HepG2 (cell line): ENCODE measurements around the gene ATN1. TPM values are rescaled to one million over a fixed set of nuclear protein-coding genes. Genes with fewer than 3 reads are reported as not detected.

Source experiments
- ATAC-seq: fragments of 200-7000 bp; cut with Tn5 transposase; 3 replicates; pipeline ENCODE4 v1.9.1; 2020; ENCODE audit warnings: mild to moderate bottlenecking, moderate library complexity
- BruUV-seq: library from RNA; stranded (reverse); fragments of 400-500 nt; replicated peaks from 2 replicates; lab custom pipeline; 2021; lab: Mats Ljungman, UMichigan
- CTCF ChIA-PET: fragments of 300-600 bp; formaldehyde crosslinking; extraction: SDS; loops from one replicate; lab custom pipeline; 2021; ENCODE audit warnings: low total read pairs, inconsistent platforms, low intra/inter-chr PET ratio; lab: Yijun Ruan, JAX
- POLR2A ChIA-PET: fragments of 350-600 bp; sonication (Branson Sonifier 250); formaldehyde crosslinking; loops from one replicate; lab custom pipeline; 2020; ENCODE audit warnings: antibody characterized with exemption, inconsistent platforms; lab: Yijun Ruan, JAX
- DNase-seq: peaks from one replicate; pipeline ENCODE4 v3.0.0-alpha.2; 2015; ENCODE audit warnings: low spot score
- FAIRE-seq: peaks from 3 replicates; lab custom pipeline; 2011; peaks lifted over from hg19 to GRCh38; lab: Jason Lieb, UNC
- H2AFZ ChIP-seq: one replicate; pipeline ENCODE4 v1.6.1; 2011; ENCODE audit warnings: low read length, inconsistent platforms
- H3K27ac ChIP-seq: fragments of 300-600 bp; 3 replicates; pipeline ENCODE4 v1.8.0; 2011; ENCODE audit warnings: mixed run types, mild to moderate bottlenecking, mixed read lengths, low read length, inconsistent platforms; ENCODE audit not compliant: insufficient read depth; ENCODE audit errors: extremely low read length
- H3K27me3 ChIP-seq, 2 experiments: fragments of 200-600 bp in 1 of 2; 2 replicates in 1 of 2; 3 replicates in 1 of 2; pipeline versions ENCODE4 v1.6.0 to v1.8.0; 2011; ENCODE audit warnings: low read length in 2 of 2, mild to moderate bottlenecking in 2 of 2, moderate library complexity in 2 of 2, inconsistent platforms in 1 of 2; ENCODE audit not compliant: insufficient read depth in 2 of 2, control insufficient read depth in 1 of 2
- H3K36me3 ChIP-seq, 2 experiments: fragments of 200-600 bp in 1 of 2; replicated peaks in 1 of 2; 2 replicates in 1 of 2; 3 replicates in 1 of 2; pipeline versions ENCODE4 v1.5.1 to v1.8.0; 2011; ENCODE audit warnings: low read length in 2 of 2, inconsistent platforms in 1 of 2; ENCODE audit not compliant: insufficient read depth in 2 of 2, control insufficient read depth in 1 of 2
- H3K4me1 ChIP-seq: 2 replicates; pipeline ENCODE4 v1.5.1; 2012; ENCODE audit warnings: low read length, inconsistent platforms; ENCODE audit not compliant: insufficient read depth
- H3K4me2 ChIP-seq: 2 replicates; pipeline ENCODE4 v1.6.0; 2011; ENCODE audit warnings: low read depth, low read length, inconsistent platforms
- H3K4me3 ChIP-seq, 3 experiments: fragments of 200-600 bp in 1 of 3; sonication (generic), shearing (Covaris generic) in 1 of 3; replicated peaks in 1 of 3; 2 replicates each; pipeline ENCODE4 v1.5.1; 2011 to 2016; ENCODE audit warnings: low read length in 3 of 3, inconsistent platforms in 2 of 3, low read depth in 2 of 3, mild to moderate bottlenecking in 2 of 3, control low read depth in 1 of 3, mixed read lengths in 1 of 3; ENCODE audit not compliant: insufficient read depth in 1 of 3
- H3K79me2 ChIP-seq: one replicate; pipeline ENCODE4 v1.6.1; 2011; ENCODE audit warnings: low read length, inconsistent platforms; ENCODE audit not compliant: insufficient read depth
- H3K9ac ChIP-seq: 2 replicates; pipeline ENCODE4 v1.6.0; 2011; ENCODE audit warnings: mild to moderate bottlenecking, low read depth, low read length, inconsistent platforms; ENCODE audit not compliant: insufficient read depth
- H3K9me3 ChIP-seq: 2 replicates; pipeline ENCODE4 v1.5.1; 2012; ENCODE audit warnings: mild to moderate bottlenecking, low read length
- H4K20me1 ChIP-seq: 2 replicates; pipeline ENCODE4 v1.6.0; 2011; ENCODE audit warnings: inconsistent platforms, mild to moderate bottlenecking, low read length, moderate library complexity; ENCODE audit not compliant: insufficient read depth
- ARID2 ChIP-seq: sonication (generic); formaldehyde crosslinking; IDR thresholded peaks from 2 replicates; pipeline ENCODE4 v1.8.1; 2022; ENCODE audit warnings: mild to moderate bottlenecking, missing genetic modification reagents, borderline replicate concordance
- ETV5 ChIP-seq: IDR thresholded peaks from 2 replicates; pipeline ENCODE4 v1.6.1; 2018; ENCODE audit warnings: missing biosample characterization, missing genetic modification reagents, inconsistent platforms, borderline replicate concordance
- KAT7 ChIP-seq: IDR thresholded peaks from 2 replicates; pipeline ENCODE4 v1.6.1; 2018; ENCODE audit warnings: borderline replicate concordance, missing compliant biosample characterization
- NPAS2 ChIP-seq: sonication (generic); formaldehyde crosslinking; IDR thresholded peaks from 2 replicates; pipeline ENCODE4 v1.8.0; 2022; ENCODE audit warnings: mild to moderate bottlenecking, missing genetic modification reagents, borderline replicate concordance
- PITX1 ChIP-seq: sonication (generic); formaldehyde crosslinking; IDR thresholded peaks from 2 replicates; pipeline ENCODE4 v1.5.1; 2020; ENCODE audit warnings: mild to moderate bottlenecking, missing genetic modification reagents
- TAF1 ChIP-seq: sonication (generic); formaldehyde crosslinking; IDR thresholded peaks from 2 replicates; pipeline ENCODE4 v1.4.0; 2020; ENCODE audit warnings: missing genetic modification reagents
- TARDBP ChIP-seq: sonication (generic); formaldehyde crosslinking; IDR thresholded peaks from 2 replicates; pipeline ENCODE4 v1.8.0; 2022; ENCODE audit warnings: mild to moderate bottlenecking, missing genetic modification reagents
- ZBTB42 ChIP-seq: sonication (generic); formaldehyde crosslinking; IDR thresholded peaks from 2 replicates; pipeline ENCODE4 v1.5.0; 2020; ENCODE audit warnings: mild to moderate bottlenecking, missing genetic modification reagents
- ZNF879 ChIP-seq: sonication (generic); formaldehyde crosslinking; IDR thresholded peaks from 2 replicates; pipeline ENCODE4 v1.8.1; 2023; ENCODE audit warnings: missing genetic modification reagents
- WGBS: methylation state at CpG from one replicate; pipeline ENCODE4 v1.1.6; 2017; ENCODE audit warnings: low lambda C conversion rate; 5-methylcytosine and 5-hydroxymethylcytosine counted together
- in situ Hi-C: cut with HindIII; loops from 2 replicates; pipeline ENCODE4 v1.10.0; 2017; ENCODE audit warnings: low pct_unique_long_range_greater_than_20kb; ENCODE audit not compliant: extremely low pct_ligation_motif_present
- intact Hi-C: fragments of 100-400 bp; cut with micrococcal nuclease; formaldehyde crosslinking; loops from one replicate; pipeline ENCODE4 v1.10.0; 2022; ENCODE audit not compliant: unreplicated experiment
- polyA plus RNA-seq, 8 experiments: library from polyadenylated mRNA; depleted of rRNA in 3 of 8; stranded (reverse) in 7 of 8; unstranded in 1 of 8; fragments of >200 nt; fragmentation: Illumina TruSeq in 4 of 8; extraction: Trizol in 4 of 8; gene quantifications; 2 replicates each; pipeline versions ENCODE4 v1.2.1 to v1.2.3, GENCODE V29; 2011 to 2016; ENCODE audit warnings: low read depth in 4 of 8, missing spikeins in 1 of 8, mixed read lengths in 1 of 8; ENCODE audit not compliant: insufficient read depth in 1 of 8
- total RNA-seq, 5 experiments: library from RNA; depleted of rRNA; stranded (reverse); fragments of >200 nt; fragmentation: Illumina TruSeq; extraction: Trizol; gene quantifications; 2 replicates each; pipeline ENCODE4 v1.2.3, GENCODE V29; 2016; ENCODE audit warnings: low read depth in 1 of 5
- TF ChIP-seq, protein P1 (sequence below): sonication (generic); formaldehyde crosslinking; IDR thresholded peaks from 2 replicates; pipeline ENCODE4 v1.5.0; 2020; ENCODE audit warnings: missing genetic modification reagents, mild to moderate bottlenecking, borderline replicate concordance
- TF ChIP-seq, protein P2 (sequence below): sonication (generic); formaldehyde crosslinking; IDR thresholded peaks from 2 replicates; pipeline ENCODE4 v1.4.0; 2020; ENCODE audit warnings: missing genetic modification reagents, borderline replicate concordance
- TF ChIP-seq, protein P3 (sequence below): sonication (generic); formaldehyde crosslinking; conservative IDR thresholded peaks from 2 replicates; pipeline ENCODE4 v1.8.1; 2023; ENCODE audit warnings: missing genetic modification reagents
- TF ChIP-seq, protein P4 (sequence below): sonication (generic); formaldehyde crosslinking; IDR thresholded peaks from 2 replicates; pipeline ENCODE4 v1.8.0; 2023; ENCODE audit warnings: mild to moderate bottlenecking, missing genetic modification reagents
- TF ChIP-seq, protein P5 (sequence below): sonication (generic); formaldehyde crosslinking; IDR thresholded peaks from 2 replicates; pipeline ENCODE4 v1.5.0; 2020; ENCODE audit warnings: missing genetic modification reagents

The ATN1 gene
- total and polyA plus RNA-seq, 2 of the 13 experiments (the other 11 are each of a cell fraction or from before 2014, with no cell fraction given): 2.1 to 8.6 TPM

DNA sequence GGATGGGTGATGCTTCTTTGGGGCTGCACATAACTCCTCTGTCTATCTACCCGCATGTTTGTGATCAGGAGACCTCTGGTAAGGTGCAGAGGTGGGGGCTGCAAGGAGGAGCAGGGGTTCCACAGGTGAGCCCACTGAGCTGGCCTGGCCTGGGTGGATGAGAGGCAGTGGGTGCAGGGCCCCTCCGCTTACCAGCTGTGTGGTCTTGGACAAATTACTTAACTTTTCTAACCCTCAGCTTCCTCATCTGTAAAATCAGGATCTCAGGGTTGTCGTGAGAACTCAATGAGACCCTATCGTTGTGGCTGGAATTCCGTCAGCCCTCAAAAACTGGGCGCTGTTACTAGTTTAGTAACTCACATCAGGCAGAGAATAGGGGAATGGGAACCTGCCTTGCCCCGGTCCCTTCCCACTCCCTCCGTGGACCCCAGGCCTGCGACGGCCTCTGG is 30.9 kb downstream of the ATN1 start (continued):
- TF ChIP-seq ARID2: no peak
- TF ChIP-seq, protein P1, sequence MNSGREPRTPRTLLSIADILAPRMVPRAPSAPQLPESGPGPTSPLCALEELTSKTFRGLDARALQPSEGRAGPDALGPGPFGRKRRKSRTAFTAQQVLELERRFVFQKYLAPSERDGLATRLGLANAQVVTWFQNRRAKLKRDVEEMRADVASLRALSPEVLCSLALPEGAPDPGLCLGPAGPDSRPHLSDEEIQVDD (CRISPR knock-in tag): no peak
- TF ChIP-seq NPAS2 (CRISPR knock-in tag): no peak
- TF ChIP-seq, protein P2, sequence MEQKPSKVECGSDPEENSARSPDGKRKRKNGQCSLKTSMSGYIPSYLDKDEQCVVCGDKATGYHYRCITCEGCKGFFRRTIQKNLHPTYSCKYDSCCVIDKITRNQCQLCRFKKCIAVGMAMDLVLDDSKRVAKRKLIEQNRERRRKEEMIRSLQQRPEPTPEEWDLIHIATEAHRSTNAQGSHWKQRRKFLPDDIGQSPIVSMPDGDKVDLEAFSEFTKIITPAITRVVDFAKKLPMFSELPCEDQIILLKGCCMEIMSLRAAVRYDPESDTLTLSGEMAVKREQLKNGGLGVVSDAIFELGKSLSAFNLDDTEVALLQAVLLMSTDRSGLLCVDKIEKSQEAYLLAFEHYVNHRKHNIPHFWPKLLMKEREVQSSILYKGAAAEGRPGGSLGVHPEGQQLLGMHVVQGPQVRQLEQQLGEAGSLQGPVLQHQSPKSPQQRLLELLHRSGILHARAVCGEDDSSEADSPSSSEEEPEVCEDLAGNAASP: no peak
- TF ChIP-seq, protein P3, sequence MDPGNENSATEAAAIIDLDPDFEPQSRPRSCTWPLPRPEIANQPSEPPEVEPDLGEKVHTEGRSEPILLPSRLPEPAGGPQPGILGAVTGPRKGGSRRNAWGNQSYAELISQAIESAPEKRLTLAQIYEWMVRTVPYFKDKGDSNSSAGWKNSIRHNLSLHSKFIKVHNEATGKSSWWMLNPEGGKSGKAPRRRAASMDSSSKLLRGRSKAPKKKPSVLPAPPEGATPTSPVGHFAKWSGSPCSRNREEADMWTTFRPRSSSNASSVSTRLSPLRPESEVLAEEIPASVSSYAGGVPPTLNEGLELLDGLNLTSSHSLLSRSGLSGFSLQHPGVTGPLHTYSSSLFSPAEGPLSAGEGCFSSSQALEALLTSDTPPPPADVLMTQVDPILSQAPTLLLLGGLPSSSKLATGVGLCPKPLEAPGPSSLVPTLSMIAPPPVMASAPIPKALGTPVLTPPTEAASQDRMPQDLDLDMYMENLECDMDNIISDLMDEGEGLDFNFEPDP (CRISPR knock-in tag): no peak

DNA sequence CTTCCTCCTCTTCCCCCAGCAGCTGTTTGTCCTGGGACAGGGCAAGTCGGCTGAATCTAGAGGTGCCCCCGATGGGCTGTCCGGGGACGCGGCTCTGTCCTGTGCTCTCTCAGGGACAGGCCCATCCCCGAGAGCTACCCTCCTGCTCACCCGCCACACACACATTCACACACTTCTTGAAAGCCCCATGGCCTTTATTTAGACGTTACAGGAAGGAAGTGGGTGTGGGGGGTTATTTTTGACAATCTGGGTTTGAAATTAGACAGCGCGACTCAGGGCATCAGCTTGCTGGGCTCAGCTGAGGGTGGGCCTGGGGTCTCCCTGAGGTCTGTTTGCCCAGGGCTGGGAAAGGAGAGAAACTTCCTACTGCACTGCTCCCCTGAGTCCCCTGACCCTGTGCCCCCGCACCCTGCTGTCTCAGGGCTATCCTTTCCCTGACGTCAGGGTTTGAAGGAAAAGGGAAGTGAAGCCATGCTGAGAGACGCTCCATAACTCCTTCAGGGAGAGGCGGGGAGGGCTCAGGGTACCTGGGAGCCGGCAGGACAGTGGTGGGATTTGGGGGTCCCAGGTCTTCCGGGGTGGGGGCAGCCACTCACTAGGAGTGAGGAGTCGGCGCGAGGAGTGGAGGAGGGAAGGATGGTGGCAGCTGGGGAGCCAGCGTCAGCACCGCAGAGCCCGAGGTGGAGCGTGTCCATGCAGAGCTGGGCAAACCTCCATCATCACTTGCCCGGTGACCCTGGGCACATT is 31.5 kb downstream of the ATN1 start:
- in situ Hi-C loops (no loop called here), intact Hi-C loops (no loop called here)
- DNase-seq (no peak), ATAC-seq (no peak), FAIRE-seq (no peak)
- no peaks in the 10 kb centered on the region for H3K79me2 ChIP-seq
- H3K36me3 ChIP-seq: no peaks in the 10 kb centered on the region; a peak in 1 of 5 replicates
- BruUV-seq: no TSS peak
- no peak overlapping the region for H3K27ac ChIP-seq
- H2AFZ ChIP-seq: no peak overlapping the region
- peaks cover 34% of the 10 kb centered on the region for H3K4me1 ChIP-seq
- ChIA-PET CTCF (no interaction called here), POLR2A (interaction anchor here (3.4 to 8.0 kb wide), 2 partner anchors 14 to 59 kb away, joined by 16 to 180 read pairs; partner anchors contain the start of genes C12orf57, LPCAT3 and RNU7-1)
- no peaks in the 10 kb centered on the region for H4K20me1 ChIP-seq
- H3K9ac ChIP-seq: no peak overlapping the region
- WGBS: 87% methylated on average over 21 of the region's 24 CpGs
- H3K4me2 ChIP-seq: no peak overlapping the region
- no peak overlapping the region for H3K4me3 ChIP-seq
- H3K27me3 ChIP-seq: no peaks in the 10 kb centered on the region
- no peaks in the 10 kb centered on the region for H3K9me3 ChIP-seq
- TF ChIP-seq KAT7 (CRISPR knock-in tag) (no peak), ZNF879 (CRISPR knock-in tag) (no peak), ZBTB42 (no peak), PITX1 (CRISPR knock-in tag) (no peak), ETV5 (CRISPR knock-in tag) (no peak), TARDBP (CRISPR knock-in tag) (no peak), TAF1 (CRISPR knock-in tag) (no peak)
- TF ChIP-seq, protein P4, sequence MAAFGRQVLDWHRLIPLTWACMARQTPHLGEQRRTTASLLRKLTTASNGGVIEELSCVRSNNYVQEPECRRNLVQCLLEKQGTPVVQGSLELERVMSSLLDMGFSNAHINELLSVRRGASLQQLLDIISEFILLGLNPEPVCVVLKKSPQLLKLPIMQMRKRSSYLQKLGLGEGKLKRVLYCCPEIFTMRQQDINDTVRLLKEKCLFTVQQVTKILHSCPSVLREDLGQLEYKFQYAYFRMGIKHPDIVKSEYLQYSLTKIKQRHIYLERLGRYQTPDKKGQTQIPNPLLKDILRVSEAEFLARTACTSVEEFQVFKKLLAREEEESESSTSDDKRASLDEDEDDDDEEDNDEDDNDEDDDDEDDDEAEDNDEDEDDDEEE (CRISPR knock-in tag): no peak
- TF ChIP-seq, protein P5, sequence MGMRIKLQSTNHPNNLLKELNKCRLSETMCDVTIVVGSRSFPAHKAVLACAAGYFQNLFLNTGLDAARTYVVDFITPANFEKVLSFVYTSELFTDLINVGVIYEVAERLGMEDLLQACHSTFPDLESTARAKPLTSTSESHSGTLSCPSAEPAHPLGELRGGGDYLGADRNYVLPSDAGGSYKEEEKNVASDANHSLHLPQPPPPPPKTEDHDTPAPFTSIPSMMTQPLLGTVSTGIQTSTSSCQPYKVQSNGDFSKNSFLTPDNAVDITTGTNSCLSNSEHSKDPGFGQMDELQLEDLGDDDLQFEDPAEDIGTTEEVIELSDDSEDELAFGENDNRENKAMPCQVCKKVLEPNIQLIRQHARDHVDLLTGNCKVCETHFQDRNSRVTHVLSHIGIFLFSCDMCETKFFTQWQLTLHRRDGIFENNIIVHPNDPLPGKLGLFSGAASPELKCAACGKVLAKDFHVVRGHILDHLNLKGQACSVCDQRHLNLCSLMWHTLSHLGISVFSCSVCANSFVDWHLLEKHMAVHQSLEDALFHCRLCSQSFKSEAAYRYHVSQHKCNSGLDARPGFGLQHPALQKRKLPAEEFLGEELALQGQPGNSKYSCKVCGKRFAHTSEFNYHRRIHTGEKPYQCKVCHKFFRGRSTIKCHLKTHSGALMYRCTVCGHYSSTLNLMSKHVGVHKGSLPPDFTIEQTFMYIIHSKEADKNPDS (CRISPR knock-in tag): no peak
